Muscle of back (tissue), 11 donors: Measurements from ENCODE around the gene HMCN2. TPM values are rescaled to one million over a fixed set of nuclear protein-coding genes. Genes with fewer than 3 reads are reported as not detected.
"Not testable (repeated sequence)": the region's sequence is repeated elsewhere in the genome, so short reads cannot be mapped to it uniquely, and the experiment has no call there.

ENCODE experiments used
- DNase-seq, 3 donors: peaks; one replicate each; pipeline versions ENCODE4 v3.0.0 to v3.0.0-alpha.2; 2013
- polyA plus RNA-seq, 10 donors: library from polyadenylated mRNA; unstranded; fragments of 120-200 nt; gene quantifications; one replicate each; pipeline ENCODE4 v1.2.1, GENCODE V29; 2013; ENCODE audit not compliant: insufficient read length in 10 of 10

HMCN2 gene
- polyA plus RNA-seq, 10 donors = 4.8 to 21.1 (median 10.9) TPM

GRCh38 chr9:130391866-130392265 is 126.3 kb downstream of the HMCN2 start:
- DNase-seq = no peak

GRCh38 chr9:130393681-130394071 is 128.1 kb downstream of the HMCN2 start:
- DNase-seq = no peak

GRCh38 chr9:130394320-130394719 is 128.8 kb downstream of the HMCN2 start:
- no peak for DNase-seq

GRCh38 chr9:130394814-130395470 is 129.4 kb downstream of the HMCN2 start:
- no peak for DNase-seq

- no peak for DNase-seq
Observed at GRCh38 chr9:130395810-130396435, 130.4 kb downstream of the HMCN2 start.

GRCh38 chr9:130396581-130396980 is 131.0 kb downstream of the HMCN2 start:
- no peak for DNase-seq

- DNase-seq = no peak
Observed at GRCh38 chr9:130398487-130399240, 133.1 kb downstream of the HMCN2 start.

- DNase-seq = no peak
Observed at GRCh38 chr9:130399768-130400167, 134.2 kb downstream of the HMCN2 start.

- no peak for DNase-seq
Observed at GRCh38 chr9:130400870-130401269, 135.3 kb downstream of the HMCN2 start.

- DNase-seq = not testable (repeated sequence)
Observed at GRCh38 chr9:130401742-130402141, 136.2 kb downstream of the HMCN2 start.

GRCh38 chr9:130402243-130402642 is 136.7 kb downstream of the HMCN2 start:
- no peak for DNase-seq

- DNase-seq = no peak
Observed at GRCh38 chr9:130402645-130403440, 137.3 kb downstream of the HMCN2 start.

- no peak for DNase-seq
Observed at GRCh38 chr9:130405657-130406257, 140.2 kb downstream of the HMCN2 start.

- DNase-seq = no peak
Observed at GRCh38 chr9:130406278-130406895, 140.8 kb downstream of the HMCN2 start.

- DNase-seq = no peak
Observed at GRCh38 chr9:130407916-130408663, 142.5 kb downstream of the HMCN2 start.

- no peak for DNase-seq
Observed at GRCh38 chr9:130408669-130409068, 143.1 kb downstream of the HMCN2 start.

GRCh38 chr9:130409246-130409645 is 143.7 kb downstream of the HMCN2 start:
- no peak for DNase-seq

- DNase-seq = no peak
Observed at GRCh38 chr9:130410443-130410842, 144.9 kb downstream of the HMCN2 start.

- no peak for DNase-seq
Observed at GRCh38 chr9:130411566-130411915, 146.0 kb downstream of the HMCN2 start.

GRCh38 chr9:130414081-130414731 is 148.6 kb downstream of the HMCN2 start:
- no peak for DNase-seq
